ENCODE data around the gene RPL5.
"Not testable (repeated sequence)": the region's sequence is repeated elsewhere in the genome, so short reads cannot be mapped to it uniquely, and the experiment has no call there.

Gene RPL5

GRCh38 chr1:92831762-92832536 is at the start of gene RPL5:
Gene RPL5, plus strand, starts transcription at chr1:92832040. Its CDS starts 75 bp downstream, at chr1:92832115.
- peak within 1 kb of the TSS; percentile 99 for H3K4me3 ChIP-seq (ENCODE audit: low read depth, low read length)
- TF ChIP-seq CTCF (IDR thresholded peaks at IDR 0.05; ENCODE audit: low read depth, low read length, missing control alignments) = peak; percentile 97
- in situ Hi-C loops (cut with HindIII; ENCODE audit: low sequenced_read_pairs) = no loop called here
- DNase-seq (ENCODE audit: low read depth) = peak; percentile 93

- H3K4me3 ChIP-seq (ENCODE audit: low read depth, low read length) = peak overlapping the region; percentile 67
- in situ Hi-C loops (cut with HindIII; ENCODE audit: low sequenced_read_pairs); DNase-seq (ENCODE audit: low read depth): not testable (repeated sequence)
Observed at GRCh38 chr1:92783550-92783949, 48.3 kb upstream of the RPL5 start.

GRCh38 chr1:92784021-92784638 is 47.7 kb upstream of the RPL5 start:
- peak overlapping the region; percentile 67 for H3K4me3 ChIP-seq (ENCODE audit: low read depth, low read length)
- TF ChIP-seq CTCF (IDR thresholded peaks at IDR 0.05; ENCODE audit: low read depth, low read length, missing control alignments) = no peak
- peak; percentile 18 for DNase-seq (ENCODE audit: low read depth)
- in situ Hi-C loops (cut with HindIII; ENCODE audit: low sequenced_read_pairs) = no loop called here

- DNase-seq (ENCODE audit: low read depth) = peak; percentile 92
- peak within 1 kb of the TSS; percentile 67 for H3K4me3 ChIP-seq (ENCODE audit: low read depth, low read length)
- no peak for TF ChIP-seq CTCF (IDR thresholded peaks at IDR 0.05; ENCODE audit: low read depth, low read length, missing control alignments)
- in situ Hi-C loops (cut with HindIII; ENCODE audit: low sequenced_read_pairs) = no loop called here
Observed at GRCh38 chr1:92784639-92785500, 47.0 kb upstream of the RPL5 start, which contains the start of gene EVI5. Gene EVI5, minus strand, starts transcription at chr1:92785108. Its CDS starts 48,562 bp downstream, at chr1:92736546.

GRCh38 chr1:92786111-92786901 is 45.5 kb upstream of the RPL5 start:
- in situ Hi-C loops (cut with HindIII; ENCODE audit: low sequenced_read_pairs) = no loop called here
- no peak for TF ChIP-seq CTCF (IDR thresholded peaks at IDR 0.05; ENCODE audit: low read depth, low read length, missing control alignments)

GRCh38 chr1:92790081-92790480 is 41.8 kb upstream of the RPL5 start:
- no peak overlapping the region for H3K4me3 ChIP-seq (ENCODE audit: low read depth, low read length)
- in situ Hi-C loops (cut with HindIII; ENCODE audit: low sequenced_read_pairs) = no loop called here
- no peak for TF ChIP-seq CTCF (IDR thresholded peaks at IDR 0.05; ENCODE audit: low read depth, low read length, missing control alignments)
- no peak for DNase-seq (ENCODE audit: low read depth)

More at GRCh38 chr1:92786111-92786901, 45.5 kb upstream of the RPL5 start:
- H3K4me3 ChIP-seq (ENCODE audit: low read depth, low read length) = no peak overlapping the region
- DNase-seq (ENCODE audit: low read depth) = no peak

Measured in astrocyte of the cerebellum (primary cell).